HCT116 (cell line): Measurements from ENCODE around the gene EDNRA. TPM values are rescaled to one million over a fixed set of nuclear protein-coding genes. Genes with fewer than 3 reads are reported as not detected.
A peak's percentile ranks its signal among the peaks of the same experiment; 100 is the strongest.
"Not testable (repeated sequence)": the region's sequence is repeated elsewhere in the genome, so short reads cannot be mapped to it uniquely, and the experiment has no call there.

Experiments
- ATAC-seq: fragments of 200-7000 bp; cut with Tn5 transposase; 2 replicates; pipeline ENCODE4 v1.9.1; 2020; ENCODE audit warnings: mild to moderate bottlenecking, moderate library complexity
- Bru-seq: library from RNA; stranded (reverse); fragments of 400-500 nt; gene quantifications from one replicate; lab custom pipeline; 2021; lab: Mats Ljungman, UMichigan
- BruChase-seq, 2 experiments: library from RNA; stranded (reverse); fragments of 400-500 nt; gene quantifications; one replicate each; lab custom pipeline; 2021; lab: Mats Ljungman, UMichigan
- BruUV-seq: library from RNA; stranded (reverse); fragments of 400-500 nt; replicated peaks from 2 replicates; lab custom pipeline; 2021; lab: Mats Ljungman, UMichigan
- CTCF ChIA-PET: fragments of 300-600 bp; sonication (Branson Sonifier 250); formaldehyde crosslinking; loops from one replicate; lab custom pipeline; 2021; ENCODE audit warnings: antibody characterized with exemption; lab: Charles Lee
- POLR2A ChIA-PET: fragments of 300-600, 350-600 bp; sonication (Branson Sonifier 250); formaldehyde crosslinking; loops from one replicate; lab custom pipeline; 2021; ENCODE audit warnings: antibody characterized with exemption; lab: Charles Lee
- RAD21 ChIA-PET, 2 experiments: fragments of 300-600 bp; sonication (Branson Sonifier 250); formaldehyde crosslinking; loops; one replicate each; lab custom pipeline; 2023; ENCODE audit warnings: low total read pairs in 2 of 2; ENCODE audit not compliant: uncharacterized antibody in 2 of 2, unreplicated experiment in 2 of 2, low non-redundant PET in 1 of 2; lab: Charles Lee
- DNase-seq: peaks from one replicate; pipeline ENCODE4 v3.0.0-alpha.2; 2010; ENCODE audit warnings: low read depth, low spot score
- H2AFZ ChIP-seq: fragments of 200-600 bp; shearing (Covaris generic), sonication (generic); 2 replicates; pipeline ENCODE4 v1.6.1; 2017; ENCODE audit warnings: low read depth, mixed run types, mixed read lengths, antibody characterized with exemption, low read length; ENCODE audit not compliant: poor library complexity, severe bottlenecking
- H3K27ac ChIP-seq: 2 replicates; pipeline ENCODE4 v1.5.1; 2012; ENCODE audit warnings: low read depth, low read length
- H3K27me3 ChIP-seq: fragments of 200-600 bp; sonication (generic); 2 replicates; pipeline ENCODE4 v1.6.1; 2016; ENCODE audit warnings: mixed run types, low read length, mixed read lengths; ENCODE audit not compliant: insufficient read depth
- H3K36me3 ChIP-seq, 2 experiments: fragments of 200-500 bp in 1 of 2; fragments of 200-600 bp in 1 of 2; sonication (Bioruptor generic) in 1 of 2; sonication (generic) in 1 of 2; 2 replicates each; pipeline versions ENCODE4 v1.5.1 to v1.6.1; 2014 to 2016; ENCODE audit warnings: low read length in 2 of 2, inconsistent platforms in 1 of 2, mixed read lengths in 1 of 2, mixed run types in 1 of 2; ENCODE audit not compliant: insufficient read depth in 2 of 2, control insufficient read depth in 1 of 2
- H3K4me1 ChIP-seq, 2 experiments: fragments of 200-600 bp in 1 of 2; sonication (generic) in 1 of 2; 2 replicates each; pipeline versions ENCODE4 v1.5.1 to v1.6.1; 2012 to 2017; ENCODE audit warnings: low read length in 2 of 2, inconsistent platforms in 1 of 2, mild to moderate bottlenecking in 1 of 2, mixed read lengths in 1 of 2, mixed run types in 1 of 2, moderate library complexity in 1 of 2; ENCODE audit not compliant: insufficient read depth in 2 of 2, control insufficient read depth in 1 of 2
- H3K4me2 ChIP-seq: fragments of 200-600 bp; sonication (generic); 2 replicates; pipeline ENCODE4 v1.6.1; 2017; ENCODE audit warnings: mixed run types, low read length, mixed read lengths
- H3K4me3 ChIP-seq, 2 experiments: fragments of 200-600 bp in 1 of 2; sonication (generic) in 1 of 2; replicated peaks in 1 of 2; 2 replicates each; pipeline ENCODE4 v1.5.1; 2011 to 2016; ENCODE audit warnings: low read length in 2 of 2, control low read depth in 1 of 2, low read depth in 1 of 2, mild to moderate bottlenecking in 1 of 2, mixed read lengths in 1 of 2, mixed run types in 1 of 2
- H3K79me2 ChIP-seq: fragments of 200-600 bp; sonication (generic); 2 replicates; pipeline ENCODE4 v1.6.1; 2017; ENCODE audit warnings: mild to moderate bottlenecking, mixed run types, low read length, moderate library complexity, mixed read lengths; ENCODE audit not compliant: insufficient read depth
- H3K9ac ChIP-seq: fragments of 200-600 bp; sonication (generic); 2 replicates; pipeline ENCODE4 v1.6.1; 2016; ENCODE audit warnings: low read length, mixed read lengths
- H3K9me2 ChIP-seq: fragments of 200-600 bp; sonication (generic), shearing (Covaris generic); 2 replicates; pipeline ENCODE4 v1.6.1; 2017; ENCODE audit warnings: mixed run types, mild to moderate bottlenecking, moderate library complexity; ENCODE audit not compliant: insufficient read depth
- H3K9me3 ChIP-seq, 2 experiments: fragments of 200-500 bp in 1 of 2; fragments of 200-600 bp in 1 of 2; sonication (Bioruptor generic) in 1 of 2; sonication (generic) in 1 of 2; 2 replicates each; pipeline ENCODE4 v1.6.1; 2014 to 2017; ENCODE audit warnings: low read length in 2 of 2, mixed read lengths in 2 of 2, inconsistent platforms in 1 of 2, low read depth in 1 of 2, mild to moderate bottlenecking in 1 of 2, mixed run types in 1 of 2, moderate library complexity in 1 of 2; ENCODE audit not compliant: control insufficient read depth in 1 of 2, insufficient read depth in 1 of 2
- H4K20me1 ChIP-seq: fragments of 200-600 bp; sonication (generic), shearing (Covaris generic); 2 replicates; pipeline ENCODE4 v1.6.1; 2017; ENCODE audit warnings: mixed run types, mild to moderate bottlenecking, moderate library complexity; ENCODE audit not compliant: insufficient read depth
- CEBPB ChIP-seq: IDR thresholded peaks from 2 replicates; pipeline ENCODE4 v1.6.1; 2012; ENCODE audit warnings: low read depth
- EZH2phosphoT487 ChIP-seq: fragments of 200-600 bp; IDR thresholded peaks from 2 replicates; pipeline ENCODE4 v1.6.1; 2018; ENCODE audit warnings: antibody characterized with exemption, borderline replicate concordance
- POLR2AphosphoS5 ChIP-seq: IDR thresholded peaks from 2 replicates; pipeline ENCODE4 v1.6.1; 2011; ENCODE audit warnings: mild to moderate bottlenecking, low read depth, low read length, moderate library complexity
- SIN3A ChIP-seq: IDR thresholded peaks from 2 replicates; pipeline ENCODE4 v1.6.1; 2012; ENCODE audit warnings: low read depth
- TCF7L2 ChIP-seq: IDR thresholded peaks from 2 replicates; pipeline ENCODE4 v1.7.0; 2011; ENCODE audit warnings: borderline replicate concordance, inconsistent platforms; ENCODE audit not compliant: insufficient read depth, insufficient read length; ENCODE audit errors: extremely low read depth
- ZBTB33 ChIP-seq: IDR thresholded peaks from 2 replicates; pipeline ENCODE4 v1.6.1; 2011; ENCODE audit warnings: mild to moderate bottlenecking, low read length, moderate library complexity; ENCODE audit not compliant: insufficient replicate concordance; ENCODE audit errors: extremely low read depth
- intact Hi-C: fragments of 100-400 bp; cut with micrococcal nuclease; formaldehyde crosslinking; loops from 2 replicates; pipeline ENCODE4 v1.10.0; 2022
- long read RNA-seq: library from polyadenylated mRNA; unstranded; transcript quantifications from one replicate; pipeline ENCODE4 v2.0.0, GENCODE V29; 2021; ENCODE audit not compliant: unreplicated experiment
- polyA plus RNA-seq: library from polyadenylated mRNA; unstranded; fragments of >200 nt; gene quantifications from 2 replicates; pipeline ENCODE4 v1.2.1, GENCODE V29; 2012; ENCODE audit warnings: missing spikeins
- total RNA-seq: library from RNA; stranded (reverse); gene quantifications from one replicate; pipeline ENCODE4 v1.2.1, GENCODE V29; 2021; ENCODE audit not compliant: unreplicated experiment

The EDNRA gene
- total RNA-seq (2.0 TPM), Bru-seq, nascent RNA (percentile 46 among the genes with signal in this experiment), BruChase-seq, experiment 1, labeled RNA remaining after a 6-hour chase (percentile 37 among the genes with signal in this experiment), BruChase-seq, experiment 2, labeled RNA remaining after a 2-hour chase (percentile 42 among the genes with signal in this experiment)
- polyA plus RNA-seq = 0.52 and 1.0 TPM in 2 replicates
- long read RNA-seq, full-length matches to known transcripts = 4 of 5 reads
- long read RNA-seq, partial matches to known transcripts = 1 of 5 reads
- long read RNA-seq, other reads (novel, unspliced or antisense) = 0 of 5 reads

GRCh38 chr4:147480891-147481576 lies at the start of gene EDNRA:
EDNRA (plus strand) TSS chr4:147481097; CDS start chr4:147485682, 4,585 bp downstream.
- CTCF ChIA-PET = no interaction called here
- Histone ChIP-seq H3K79me2 (no peaks in the 10 kb centered on the region), H3K27ac (no peak within 1 kb of the TSS; the same call in 1 of the 2 replicates), H4K20me1 (no peaks in the 10 kb centered on the region), H3K9me3 (no peaks in the 10 kb centered on the region), H3K4me3 (peak within 1 kb of the TSS; percentile 44 to 57), H3K36me3 (no peaks in the 10 kb centered on the region), H2AFZ (no peak within 1 kb of the TSS), H3K9ac (peak within 1 kb of the TSS; percentile 52), H3K27me3 (no peaks in the 10 kb centered on the region), H3K4me1 (peaks cover 0 to 2% of the 10 kb centered on the region in 2 experiments; a peak in 1 of 4 replicates), H3K4me2 (peak within 1 kb of the TSS; percentile 70), H3K9me2 (no peaks in the 10 kb centered on the region)
- TF ChIP-seq SIN3A (no peak), CEBPB (no peak), TCF7L2 (peak; percentile 49), ZBTB33 (no peak), EZH2phosphoT487 (no peak), POLR2AphosphoS5 (no peak; the same call in 1 of the 2 replicates)
- POLR2A ChIA-PET = no interaction called here
- peak; percentile 82 for ATAC-seq
- intact Hi-C loops = no loop called here
- RAD21 ChIA-PET = no interaction called here
- BruUV-seq = no TSS peak
- DNase-seq = no peak

DNA sequence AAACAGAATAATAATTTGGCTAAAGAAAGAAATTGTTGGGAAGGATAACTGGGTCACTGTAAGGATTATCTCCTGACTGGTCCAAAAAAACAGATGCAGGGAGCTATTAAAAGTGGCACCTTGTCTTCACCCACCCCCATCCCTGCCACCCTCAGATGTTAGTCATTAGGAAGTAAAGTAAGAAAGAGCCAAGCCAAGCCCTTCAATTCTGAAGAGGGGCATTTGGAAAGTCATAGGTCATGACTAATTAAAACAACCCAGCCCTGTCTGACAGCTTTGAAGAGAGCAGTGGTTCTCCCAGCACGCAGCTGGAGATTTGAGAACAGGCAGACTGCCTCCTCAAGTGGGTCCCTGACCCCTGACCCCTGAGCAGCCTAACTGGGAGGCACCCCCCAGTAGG lies 46.5 kb upstream of the EDNRA start:
- RAD21 ChIA-PET, H3K9me3 ChIP-seq, H3K27ac ChIP-seq, CTCF ChIA-PET, H3K4me3 ChIP-seq, H3K27me3 ChIP-seq, intact Hi-C loops, H3K4me2 ChIP-seq, H3K36me3 ChIP-seq, POLR2A ChIA-PET, H3K79me2 ChIP-seq, H3K9ac ChIP-seq, H3K4me1 ChIP-seq, BruUV-seq, H2AFZ ChIP-seq, ATAC-seq, DNase-seq, H3K9me2 ChIP-seq, H4K20me1 ChIP-seq: not testable (repeated sequence)
